Fibroblast of pulmonary artery (primary cell): Measurements from ENCODE around the gene ETV4.
A peak's percentile ranks its signal among the peaks of the same experiment; 100 is the strongest.

Experiments used
- DNase-seq: peaks from one replicate; pipeline ENCODE4 v3.0.0-alpha.2; 2010; ENCODE audit warnings: low read depth
- H3K4me3 ChIP-seq: replicated peaks from 2 replicates; pipeline ENCODE4 v1.5.1; 2011; ENCODE audit warnings: low read depth, mild to moderate bottlenecking, control low read depth, low read length, moderate library complexity
- TF ChIP-seq, protein P1 (sequence below): IDR thresholded peaks from 2 replicates; pipeline ENCODE4 v1.5.1; 2011; ENCODE audit warnings: mild to moderate bottlenecking, control low read depth, low read length, inconsistent platforms; ENCODE audit errors: missing control alignments

ETV4 gene

GRCh38 chr17:43578699-43579565 is 32.8 kb upstream of the ETV4 start:
- TF ChIP-seq, protein P1, sequence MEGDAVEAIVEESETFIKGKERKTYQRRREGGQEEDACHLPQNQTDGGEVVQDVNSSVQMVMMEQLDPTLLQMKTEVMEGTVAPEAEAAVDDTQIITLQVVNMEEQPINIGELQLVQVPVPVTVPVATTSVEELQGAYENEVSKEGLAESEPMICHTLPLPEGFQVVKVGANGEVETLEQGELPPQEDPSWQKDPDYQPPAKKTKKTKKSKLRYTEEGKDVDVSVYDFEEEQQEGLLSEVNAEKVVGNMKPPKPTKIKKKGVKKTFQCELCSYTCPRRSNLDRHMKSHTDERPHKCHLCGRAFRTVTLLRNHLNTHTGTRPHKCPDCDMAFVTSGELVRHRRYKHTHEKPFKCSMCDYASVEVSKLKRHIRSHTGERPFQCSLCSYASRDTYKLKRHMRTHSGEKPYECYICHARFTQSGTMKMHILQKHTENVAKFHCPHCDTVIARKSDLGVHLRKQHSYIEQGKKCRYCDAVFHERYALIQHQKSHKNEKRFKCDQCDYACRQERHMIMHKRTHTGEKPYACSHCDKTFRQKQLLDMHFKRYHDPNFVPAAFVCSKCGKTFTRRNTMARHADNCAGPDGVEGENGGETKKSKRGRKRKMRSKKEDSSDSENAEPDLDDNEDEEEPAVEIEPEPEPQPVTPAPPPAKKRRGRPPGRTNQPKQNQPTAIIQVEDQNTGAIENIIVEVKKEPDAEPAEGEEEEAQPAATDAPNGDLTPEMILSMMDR: no peak
- no peak overlapping the region for H3K4me3 ChIP-seq
- peak; percentile 52 for DNase-seq

- H3K4me3 ChIP-seq: no peak overlapping the region
- TF ChIP-seq, protein P1: no peak
- DNase-seq: no peak
Observed at GRCh38 chr17:43578404-43578698, 32.2 kb upstream of the ETV4 start.

DNA sequence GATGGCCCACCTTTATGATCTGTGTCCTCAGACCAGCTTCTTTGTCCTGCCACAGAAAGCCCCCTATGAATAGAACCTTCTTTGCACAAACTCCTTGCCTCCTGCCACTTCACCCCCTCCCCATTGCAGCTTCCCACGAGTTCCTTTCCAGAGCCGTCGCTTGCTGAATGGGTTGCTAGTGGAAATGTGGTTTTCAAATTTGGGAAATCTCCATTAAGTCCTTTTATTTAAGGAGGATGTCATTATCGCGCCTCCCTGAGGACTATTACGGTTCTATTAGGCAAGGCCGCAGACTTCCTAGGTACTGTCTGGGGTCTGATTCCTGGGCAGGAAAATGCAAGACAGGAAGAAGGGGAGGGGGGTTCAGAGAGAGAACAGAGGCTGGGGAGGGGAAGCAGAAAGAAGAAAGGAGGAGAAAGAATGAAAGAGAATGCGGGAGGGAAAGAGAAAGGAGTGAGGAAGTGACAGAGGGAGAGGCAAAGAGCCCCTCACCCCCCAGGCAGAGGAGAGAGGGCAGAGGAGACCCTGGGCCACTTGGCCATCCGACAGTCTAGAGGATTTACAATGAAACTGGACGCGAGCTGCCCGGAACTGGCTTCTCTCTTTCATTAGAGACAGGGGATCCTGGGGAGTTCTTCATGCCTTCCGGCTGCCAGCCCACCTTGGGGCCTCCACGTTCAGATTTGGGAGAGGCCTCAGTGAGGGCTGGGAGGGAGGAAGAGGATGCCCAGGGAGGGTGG is 31.7 kb upstream of the ETV4 start:
- TF ChIP-seq, protein P1: no peak
- no peak for DNase-seq
- H3K4me3 ChIP-seq: no peak overlapping the region

DNA sequence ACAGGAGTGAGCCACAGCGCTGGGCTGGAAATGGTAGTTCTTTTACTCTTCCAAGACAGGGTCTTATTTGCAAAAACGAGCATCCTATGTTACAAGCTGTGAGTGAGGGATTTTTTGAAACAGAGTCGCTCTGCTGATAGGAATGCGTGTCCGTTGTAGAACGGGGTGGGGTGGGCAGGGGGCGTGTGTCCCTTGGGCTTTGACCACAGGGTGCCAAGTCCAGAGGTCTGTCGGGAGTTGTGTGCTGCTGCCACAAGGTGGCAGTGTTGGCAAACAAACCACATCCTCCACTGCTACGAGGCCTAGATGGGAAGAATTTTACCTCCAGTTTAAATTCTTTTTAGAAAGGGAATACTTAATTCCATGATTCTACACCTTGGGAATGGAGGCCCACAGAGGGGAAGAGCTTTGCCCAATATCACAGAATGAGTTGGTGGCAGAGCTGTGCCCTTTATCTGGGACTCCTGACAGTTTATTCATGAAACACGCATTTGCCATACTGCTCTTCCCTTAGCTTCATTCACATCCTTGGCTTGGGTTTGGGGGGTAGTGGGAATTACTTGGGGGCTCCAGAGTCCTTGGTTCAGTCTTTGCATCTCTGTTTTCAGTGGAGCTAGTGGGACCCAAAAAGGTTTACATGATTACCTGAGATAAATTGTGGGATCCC is 30.6 kb upstream of the ETV4 start:
- TF ChIP-seq, protein P1: peak; percentile 83
- no peak overlapping the region for H3K4me3 ChIP-seq
- DNase-seq: peak; percentile 84

DNA sequence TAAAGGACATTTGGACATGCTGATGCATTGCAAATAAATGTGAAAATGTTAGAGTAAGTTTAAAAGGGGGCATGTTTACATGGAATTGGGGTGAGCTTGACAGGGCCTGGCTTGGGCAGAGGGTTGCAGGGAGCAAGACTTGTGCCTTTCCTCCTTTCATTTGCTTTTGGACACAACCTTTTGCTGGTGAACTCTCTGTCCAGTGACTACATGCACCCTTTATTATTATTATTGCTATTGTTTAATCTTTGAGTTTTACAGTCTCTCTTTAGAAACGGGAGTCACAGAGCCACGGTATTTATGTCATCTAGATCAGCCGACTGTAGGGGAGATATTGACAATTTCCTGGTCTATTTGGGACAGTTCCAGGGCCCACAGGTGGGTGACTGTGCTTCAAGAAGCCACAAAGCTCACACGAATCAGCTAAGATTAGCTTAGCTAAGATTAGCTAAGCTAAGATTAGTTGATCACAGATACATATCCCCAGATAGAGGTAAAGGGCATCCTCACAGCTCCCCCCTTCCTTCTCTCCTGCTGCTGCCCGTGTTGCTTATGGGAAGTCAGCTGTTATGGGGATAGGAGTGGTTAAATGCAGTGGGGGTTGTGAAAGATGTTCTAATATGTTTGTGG is 28.9 kb upstream of the ETV4 start:
- no peak for DNase-seq
- H3K4me3 ChIP-seq: no peak overlapping the region
- TF ChIP-seq, protein P1: no peak

DNA sequence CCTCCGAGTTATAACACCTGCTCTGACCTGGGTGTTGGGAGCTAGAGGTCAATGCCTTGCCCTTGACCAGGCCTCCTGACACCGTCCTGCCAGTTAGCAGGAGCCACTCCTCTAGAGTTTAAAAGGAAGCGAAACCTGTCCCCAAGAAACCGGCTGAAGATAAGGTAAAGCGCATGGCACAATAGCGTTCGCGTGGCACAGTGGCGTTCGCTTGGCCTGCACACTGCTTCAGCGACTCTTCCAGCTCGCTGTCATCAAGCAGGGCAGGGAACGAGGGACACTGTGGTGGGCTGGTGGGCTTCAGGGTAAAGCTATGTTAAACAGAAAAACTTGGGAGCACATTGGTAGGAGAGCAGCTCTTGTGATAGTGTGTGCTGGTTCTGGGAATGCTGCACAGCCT is 28.2 kb upstream of the ETV4 start:
- DNase-seq: no peak
- H3K4me3 ChIP-seq: no peak overlapping the region
- TF ChIP-seq, protein P1: no peak
